ENCODE measurements around the gene RNF167. TPM values are rescaled to one million over a fixed set of nuclear protein-coding genes. Genes with fewer than 3 reads are reported as not detected.
A peak's percentile ranks its signal among the peaks of the same experiment; 100 is the strongest.

RNF167 gene
- total and polyA plus RNA-seq, 2 of the 13 experiments (the other 11 are each of a cell fraction or from before 2014, with no cell fraction given), result 44.1 to 45.4 TPM

GRCh38 chr17:4920351-4921048, 19.6 kb upstream of the RNF167 start (continued):
- no peak for TF ChIP-seq BATF2 (CRISPR knock-in tag; IDR thresholded peaks at IDR 0.05)
- 0 out of 2 replicates have a peak, but pooled peaks have one; percentile 51 for TF ChIP-seq HNF4A (CRISPR knock-in tag; IDR thresholded peaks at IDR 0.05)
- TF ChIP-seq CAMTA2 (CRISPR knock-in tag; IDR thresholded peaks at IDR 0.05; ENCODE audit: borderline replicate concordance), result no peak
- peak; percentile 67; the same call in 1 of the 2 replicates for TF ChIP-seq GFI1 (CRISPR knock-in tag; IDR thresholded peaks at IDR 0.05; ENCODE audit: borderline replicate concordance)
- TF ChIP-seq NAIF1 (CRISPR knock-in tag; IDR thresholded peaks at IDR 0.05; ENCODE audit: borderline replicate concordance), result no peak
- no peak for TF ChIP-seq ZNF343 (CRISPR knock-in tag; IDR thresholded peaks at IDR 0.05)
- no peak for TF ChIP-seq CREB1 (IDR thresholded peaks at IDR 0.05)
- peak; percentile 48 for TF ChIP-seq CREB1 (CRISPR knock-in tag; IDR thresholded peaks at IDR 0.05)
- no peak for TF ChIP-seq FOXP1 (IDR thresholded peaks at IDR 0.05)
- peak; percentile 53 for TF ChIP-seq FOXP1 (CRISPR knock-in tag; IDR thresholded peaks at IDR 0.05)
- 0 out of 2 replicates have a peak, but pooled peaks have one; percentile 20 for TF ChIP-seq ZKSCAN8 (CRISPR knock-in tag; IDR thresholded peaks at IDR 0.05; ENCODE audit: borderline replicate concordance)
- TF ChIP-seq ZSCAN21 (CRISPR knock-in tag; IDR thresholded peaks at IDR 0.05; ENCODE audit: borderline replicate concordance), result 0 out of 2 replicates have a peak, but pooled peaks have one; percentile 52
- 0 out of 2 replicates have a peak, but pooled peaks have one; percentile 16 for TF ChIP-seq FOXA3 (CRISPR knock-in tag; IDR thresholded peaks at IDR 0.05)
- 0 out of 3 replicates have a peak, but pooled peaks have one; percentile 28 for TF ChIP-seq MXI1 (IDR thresholded peaks at IDR 0.05; ENCODE audit: borderline replicate concordance, low read depth, low read length)
- peak; percentile 66; the same call in 1 of the 2 replicates for TF ChIP-seq PHF21A (CRISPR knock-in tag; IDR thresholded peaks at IDR 0.05)
- peak; percentile 36; the same call in 1 of the 2 replicates for TF ChIP-seq SALL1 (CRISPR knock-in tag; IDR thresholded peaks at IDR 0.05)
- TF ChIP-seq ZNF660 (CRISPR knock-in tag; IDR thresholded peaks at IDR 0.05; ENCODE audit: borderline replicate concordance, low read depth), result no peak
- no peak for TF ChIP-seq ZBTB10 (CRISPR knock-in tag; IDR thresholded peaks at IDR 0.05; ENCODE audit: borderline replicate concordance)
- TF ChIP-seq ZBTB26 (CRISPR knock-in tag; IDR thresholded peaks at IDR 0.05; ENCODE audit: borderline replicate concordance), result peak; percentile 92; the same call in 1 of the 2 replicates
- TF ChIP-seq SP5 (CRISPR knock-in tag; IDR thresholded peaks at IDR 0.05; ENCODE audit: borderline replicate concordance, low read depth), result peak; percentile 13; the same call in 1 of the 2 replicates

Measured in HepG2 (cell line).